Transverse colon (tissue), 4 donors: ENCODE measurements around the gene KRTAP10-5.

ENCODE experiments used
- CTCF ChIP-seq, 5 experiments: fragments of 200-600 bp in 3 of 5; fragments of 450-650 bp in 2 of 5; sonication (generic) in 3 of 5; IDR thresholded peaks; 1 replicate in 2 of 5; 2 replicates in 3 of 5; pipeline ENCODE4 v1.5.1; 2016 to 2017; ENCODE audit warnings: antibody characterized with exemption in 5 of 5, inconsistent platforms in 3 of 5, mild to moderate bottlenecking in 2 of 5, moderate library complexity in 1 of 5
- EP300 ChIP-seq: sonication (generic); formaldehyde crosslinking; IDR thresholded peaks from one replicate; pipeline ENCODE4 v1.6.1; 2017; ENCODE audit warnings: antibody characterized with exemption, low read depth
- POLR2A ChIP-seq: fragments of 450-650 bp; IDR thresholded peaks from one replicate; pipeline ENCODE4 v1.6.1; 2016; ENCODE audit warnings: antibody characterized with exemption, mild to moderate bottlenecking, moderate library complexity
- POLR2AphosphoS5 ChIP-seq, 3 donors: sonication (generic); formaldehyde crosslinking; IDR thresholded peaks; one replicate each; pipeline ENCODE4 v1.6.1; 2016; ENCODE audit warnings: antibody characterized with exemption in 3 of 3

GRCh38 chr21:44616591-44616926 lies 36.2 kb upstream of the KRTAP10-5 start:
- TF ChIP-seq CTCF (IDR thresholded peaks at IDR 0.05) (no peak), POLR2A (no peak), EP300 (no peak), POLR2AphosphoS5 (IDR thresholded peaks at IDR 0.05) (no peak)
